Keratinocyte (primary cell): ENCODE results near the gene KRT79.

Experiments
- EZH2 ChIP-seq: IDR thresholded peaks from one replicate; pipeline ENCODE4 v1.6.1; 2012; ENCODE audit warnings: inconsistent platforms, mild to moderate bottlenecking, low read length, moderate library complexity
- TF ChIP-seq, protein P1 (sequence below), 3 experiments: IDR thresholded peaks in 1 of 3; conservative IDR thresholded peaks in 1 of 3; optimal IDR thresholded peaks in 1 of 3; 2 replicates in 2 of 3; 3 replicates in 1 of 3; pipeline versions ENCODE3 to v1.5.1; 2011; ENCODE audit warnings: low read length in 3 of 3, mild to moderate bottlenecking in 3 of 3, moderate library complexity in 2 of 3, control low read depth in 1 of 3, inconsistent platforms in 1 of 3; ENCODE audit not compliant: insufficient read depth in 2 of 3; ENCODE audit errors: extremely low read depth in 1 of 3

DNA sequence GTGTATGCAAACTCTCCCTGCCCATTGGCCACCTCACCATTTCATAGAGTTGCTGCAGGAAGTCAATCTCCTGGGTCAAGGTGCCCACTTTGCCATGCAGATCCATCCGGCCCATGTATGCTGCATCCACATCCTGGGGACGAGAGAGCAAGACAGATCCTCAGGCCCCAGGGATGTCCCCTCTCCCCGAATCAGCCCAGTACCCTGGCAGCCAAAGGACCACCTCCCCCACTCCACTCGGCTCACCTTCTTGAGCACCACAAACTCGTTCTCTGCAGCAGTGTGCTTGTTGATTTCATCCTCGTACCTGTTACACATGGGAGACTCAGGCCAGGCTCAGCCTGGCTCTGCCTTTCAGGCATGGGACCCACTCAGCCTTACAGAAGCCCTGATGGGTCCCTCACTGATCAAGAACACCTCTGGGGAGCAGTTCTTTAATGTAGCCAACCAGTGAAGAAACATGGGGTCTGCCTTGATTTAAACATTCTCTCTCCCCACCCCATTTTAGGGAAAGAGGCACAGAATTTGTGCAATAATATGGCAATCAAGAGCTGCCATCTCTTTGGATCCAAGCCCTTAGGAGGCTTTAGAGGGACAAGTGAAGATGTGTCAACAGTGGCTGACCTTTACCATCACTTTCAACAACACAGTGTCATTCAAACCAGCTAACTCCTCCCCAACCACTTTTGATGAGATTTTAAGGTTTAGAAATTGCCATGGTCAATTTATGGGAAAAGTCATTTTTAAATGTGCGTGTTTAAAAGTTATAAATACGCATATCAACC, 3.9 kb downstream of the KRT79 start:
- TF ChIP-seq, protein P1, sequence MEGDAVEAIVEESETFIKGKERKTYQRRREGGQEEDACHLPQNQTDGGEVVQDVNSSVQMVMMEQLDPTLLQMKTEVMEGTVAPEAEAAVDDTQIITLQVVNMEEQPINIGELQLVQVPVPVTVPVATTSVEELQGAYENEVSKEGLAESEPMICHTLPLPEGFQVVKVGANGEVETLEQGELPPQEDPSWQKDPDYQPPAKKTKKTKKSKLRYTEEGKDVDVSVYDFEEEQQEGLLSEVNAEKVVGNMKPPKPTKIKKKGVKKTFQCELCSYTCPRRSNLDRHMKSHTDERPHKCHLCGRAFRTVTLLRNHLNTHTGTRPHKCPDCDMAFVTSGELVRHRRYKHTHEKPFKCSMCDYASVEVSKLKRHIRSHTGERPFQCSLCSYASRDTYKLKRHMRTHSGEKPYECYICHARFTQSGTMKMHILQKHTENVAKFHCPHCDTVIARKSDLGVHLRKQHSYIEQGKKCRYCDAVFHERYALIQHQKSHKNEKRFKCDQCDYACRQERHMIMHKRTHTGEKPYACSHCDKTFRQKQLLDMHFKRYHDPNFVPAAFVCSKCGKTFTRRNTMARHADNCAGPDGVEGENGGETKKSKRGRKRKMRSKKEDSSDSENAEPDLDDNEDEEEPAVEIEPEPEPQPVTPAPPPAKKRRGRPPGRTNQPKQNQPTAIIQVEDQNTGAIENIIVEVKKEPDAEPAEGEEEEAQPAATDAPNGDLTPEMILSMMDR (optimal IDR thresholded peaks at IDR 0.05 in 1 of 3, IDR thresholded peaks at IDR 0.05 in 1 of 3, conservative IDR thresholded peaks at IDR 0.05 in 1 of 3; ENCODE audit: extremely low read depth in 1 of 3, insufficient read depth in 2 of 3, low read length in 3 of 3) = no peak
- no peak for TF ChIP-seq EZH2
